HG03439 (cell line): ENCODE data around the gene SLC1A3.
A peak's percentile ranks its signal among the peaks of the same experiment; 100 is the strongest.

Experiments used
- ATAC-seq: cut with Tn5 transposase; IDR thresholded peaks from one replicate; pipeline ENCODE4 v1.9.1; 2021; ENCODE audit warnings: mild to moderate bottlenecking, moderate library complexity; ENCODE audit not compliant: unreplicated experiment

SLC1A3 gene

GRCh38 chr5:36682499-36682898, 76.1 kb downstream of the SLC1A3 start:
- ATAC-seq, result no peak

- ATAC-seq, result no peak
Observed at GRCh38 chr5:36683821-36684434, 77.5 kb downstream of the SLC1A3 start.

- no peak for ATAC-seq
Observed at GRCh38 chr5:36685631-36686288, 79.4 kb downstream of the SLC1A3 start.

GRCh38 chr5:36686881-36687280, 80.5 kb downstream of the SLC1A3 start:
- no peak for ATAC-seq

- ATAC-seq, result no peak
Observed at GRCh38 chr5:36688722-36689121, 82.3 kb downstream of the SLC1A3 start.

- no peak for ATAC-seq
Observed at GRCh38 chr5:36689225-36689624, 82.8 kb downstream of the SLC1A3 start.

- ATAC-seq, result peak; percentile 82
Observed at GRCh38 chr5:36690041-36690961, 83.9 kb downstream of the SLC1A3 start.

- no peak for ATAC-seq
Observed at GRCh38 chr5:36691226-36691625, 84.8 kb downstream of the SLC1A3 start.

- ATAC-seq, result no peak
Observed at GRCh38 chr5:36691696-36692371, 85.4 kb downstream of the SLC1A3 start.

- ATAC-seq, result peak; percentile 72
Observed at GRCh38 chr5:36692791-36693763, 86.7 kb downstream of the SLC1A3 start.

GRCh38 chr5:36694351-36694750, 87.9 kb downstream of the SLC1A3 start:
- no peak for ATAC-seq

GRCh38 chr5:36696059-36696673, 89.8 kb downstream of the SLC1A3 start:
- peak; percentile 50 for ATAC-seq

- ATAC-seq, result no peak
Observed at GRCh38 chr5:36698031-36698430, 91.6 kb downstream of the SLC1A3 start.

GRCh38 chr5:36701085-36701698, 94.8 kb downstream of the SLC1A3 start:
- peak; percentile 94 for ATAC-seq

- ATAC-seq, result no peak
Observed at GRCh38 chr5:36703245-36703860, 96.9 kb downstream of the SLC1A3 start.

GRCh38 chr5:36704131-36704530, 97.7 kb downstream of the SLC1A3 start:
- ATAC-seq, result no peak

- no peak for ATAC-seq
Observed at GRCh38 chr5:36705055-36705454, 98.6 kb downstream of the SLC1A3 start.

- no peak for ATAC-seq
Observed at GRCh38 chr5:36706662-36707061, 100.3 kb downstream of the SLC1A3 start.

- ATAC-seq, result no peak
Observed at GRCh38 chr5:36708996-36709395, 102.6 kb downstream of the SLC1A3 start.
